GM06990 (cell line): ENCODE data around the gene VANGL1.

Experiments used
- DNase-seq: peaks from one replicate; pipeline ENCODE4 v3.0.0-alpha.2; 2011; ENCODE audit not compliant: insufficient read length; ENCODE audit errors: extremely low read depth
- H3K27me3 ChIP-seq: replicated peaks from 2 replicates; pipeline ENCODE4 v1.6.0; 2011; ENCODE audit warnings: low read length; ENCODE audit not compliant: control insufficient read depth, insufficient read depth
- H3K36me3 ChIP-seq: 2 replicates; pipeline ENCODE4 v1.5.1; 2011; ENCODE audit warnings: low read length; ENCODE audit not compliant: control insufficient read depth, insufficient read depth
- H3K4me3 ChIP-seq: replicated peaks from 2 replicates; pipeline ENCODE4 v1.5.1; 2011; ENCODE audit warnings: low read depth, mild to moderate bottlenecking, control low read depth, low read length
- TF ChIP-seq, protein P1 (sequence below): IDR thresholded peaks from 2 replicates; pipeline ENCODE4 v1.5.1; 2011; ENCODE audit warnings: low read length, control low read depth, mild to moderate bottlenecking, inconsistent platforms; ENCODE audit not compliant: insufficient read depth, poor library complexity, severe bottlenecking

Gene VANGL1

DNA sequence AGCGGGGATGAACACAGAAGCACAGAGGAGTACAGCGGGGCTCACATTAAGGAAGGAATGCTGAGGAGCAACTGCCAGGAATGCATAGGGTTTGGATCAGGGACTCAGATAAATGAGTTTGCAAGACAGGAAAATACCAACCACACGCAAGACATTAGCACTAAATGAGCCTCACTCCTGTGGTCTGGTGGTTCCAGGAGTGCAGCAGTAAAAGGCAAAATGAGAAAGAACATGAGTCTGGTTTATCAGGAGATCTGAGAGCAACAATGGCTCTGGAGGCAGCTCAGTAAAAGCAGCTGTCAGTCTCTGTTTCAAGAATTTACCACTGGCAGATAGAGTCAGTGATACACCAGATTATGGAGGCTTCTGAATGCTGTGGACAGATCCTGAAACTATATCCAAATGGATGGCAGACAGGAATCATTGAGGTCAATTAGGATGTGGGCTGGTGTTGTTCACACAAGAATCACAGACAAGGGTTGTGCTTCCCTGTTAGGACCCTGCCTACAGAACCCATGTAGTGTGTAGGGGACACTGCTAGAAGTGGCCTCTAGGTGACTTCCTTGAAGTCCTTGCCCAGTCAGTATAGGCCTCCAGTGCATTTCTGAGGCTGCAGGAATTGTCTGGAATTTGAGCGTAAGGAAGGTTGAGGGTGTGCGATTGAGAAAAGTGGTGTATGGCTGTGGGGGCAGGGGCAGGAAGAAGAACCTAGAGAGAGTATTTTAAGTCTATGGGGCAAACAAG, 76.4 kb downstream of the VANGL1 start:
- Histone ChIP-seq H3K27me3 (no peaks in the 10 kb centered on the region), H3K4me3 (no peak overlapping the region), H3K36me3 (no peaks in the 10 kb centered on the region)
- TF ChIP-seq, protein P1, sequence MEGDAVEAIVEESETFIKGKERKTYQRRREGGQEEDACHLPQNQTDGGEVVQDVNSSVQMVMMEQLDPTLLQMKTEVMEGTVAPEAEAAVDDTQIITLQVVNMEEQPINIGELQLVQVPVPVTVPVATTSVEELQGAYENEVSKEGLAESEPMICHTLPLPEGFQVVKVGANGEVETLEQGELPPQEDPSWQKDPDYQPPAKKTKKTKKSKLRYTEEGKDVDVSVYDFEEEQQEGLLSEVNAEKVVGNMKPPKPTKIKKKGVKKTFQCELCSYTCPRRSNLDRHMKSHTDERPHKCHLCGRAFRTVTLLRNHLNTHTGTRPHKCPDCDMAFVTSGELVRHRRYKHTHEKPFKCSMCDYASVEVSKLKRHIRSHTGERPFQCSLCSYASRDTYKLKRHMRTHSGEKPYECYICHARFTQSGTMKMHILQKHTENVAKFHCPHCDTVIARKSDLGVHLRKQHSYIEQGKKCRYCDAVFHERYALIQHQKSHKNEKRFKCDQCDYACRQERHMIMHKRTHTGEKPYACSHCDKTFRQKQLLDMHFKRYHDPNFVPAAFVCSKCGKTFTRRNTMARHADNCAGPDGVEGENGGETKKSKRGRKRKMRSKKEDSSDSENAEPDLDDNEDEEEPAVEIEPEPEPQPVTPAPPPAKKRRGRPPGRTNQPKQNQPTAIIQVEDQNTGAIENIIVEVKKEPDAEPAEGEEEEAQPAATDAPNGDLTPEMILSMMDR, result no peak
- no peak for DNase-seq

DNA sequence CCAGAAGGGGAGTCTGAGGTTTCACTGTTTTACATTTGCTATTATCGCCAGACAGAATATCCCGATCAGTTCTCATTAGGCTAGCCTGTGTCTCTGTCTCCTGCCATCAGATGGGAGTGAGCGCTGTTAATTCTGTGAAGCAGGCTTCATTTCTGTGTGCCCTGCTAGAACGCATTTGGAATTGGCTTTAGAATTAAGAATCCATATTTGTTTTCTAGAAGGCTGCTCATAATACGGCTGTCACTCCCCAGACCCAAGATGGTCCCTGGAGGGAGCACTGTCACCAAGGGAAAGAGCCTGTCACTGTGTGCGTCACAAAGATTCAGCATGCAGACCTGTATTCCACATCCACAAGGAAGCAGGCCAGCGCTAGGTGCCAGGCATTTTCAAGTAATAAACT, 77.5 kb downstream of the VANGL1 start:
- no peaks in the 10 kb centered on the region for H3K27me3 ChIP-seq
- no peak overlapping the region for H3K4me3 ChIP-seq
- H3K36me3 ChIP-seq, result no peaks in the 10 kb centered on the region
- no peak for DNase-seq
- TF ChIP-seq, protein P1, result no peak

DNA sequence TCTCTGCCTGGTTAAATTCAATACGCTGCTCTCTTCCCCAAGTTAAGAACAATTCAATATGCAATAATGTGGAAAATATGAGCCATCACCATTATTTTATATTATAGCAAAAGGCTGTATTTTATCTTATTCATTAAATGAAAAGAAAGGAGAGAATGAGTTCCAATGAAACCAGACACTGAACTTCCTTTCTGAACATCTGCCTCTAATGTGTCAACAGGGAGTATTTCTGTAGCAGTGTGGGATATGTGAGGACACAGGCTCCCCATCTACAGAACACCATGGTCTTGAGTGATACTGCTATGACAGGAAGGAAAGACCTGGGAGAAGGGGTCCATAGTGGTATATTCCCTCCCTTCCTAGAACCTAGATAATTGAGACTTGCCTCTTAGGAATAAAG, 80.5 kb downstream of the VANGL1 start:
- TF ChIP-seq, protein P1, result no peak
- Histone ChIP-seq H3K36me3 (no peaks in the 10 kb centered on the region), H3K27me3 (no peaks in the 10 kb centered on the region), H3K4me3 (no peak overlapping the region)
- DNase-seq, result no peak

DNA sequence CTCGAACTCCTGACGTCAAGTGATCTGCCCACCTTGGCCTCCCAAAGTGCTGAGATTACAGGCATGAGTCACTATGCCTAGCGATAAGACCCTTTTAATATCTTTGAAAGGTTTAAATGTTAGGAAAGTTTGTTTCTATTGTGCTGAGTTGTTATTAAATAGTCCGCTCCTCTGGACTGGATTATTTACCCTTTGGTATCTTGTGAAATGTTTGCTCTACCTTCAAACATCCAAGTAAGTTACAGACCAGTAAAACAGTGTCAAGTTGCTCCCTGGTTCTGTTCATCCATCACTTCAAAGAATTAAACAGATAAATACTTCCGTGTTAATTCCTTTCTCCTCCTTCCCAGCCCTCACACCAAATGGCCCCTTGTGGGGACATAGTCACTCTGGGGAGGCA, 82.0 kb downstream of the VANGL1 start:
- H3K4me3 ChIP-seq, result no peak overlapping the region
- no peaks in the 10 kb centered on the region for H3K27me3 ChIP-seq
- TF ChIP-seq, protein P1, result no peak
- DNase-seq, result no peak
- no peaks in the 10 kb centered on the region for H3K36me3 ChIP-seq

DNA sequence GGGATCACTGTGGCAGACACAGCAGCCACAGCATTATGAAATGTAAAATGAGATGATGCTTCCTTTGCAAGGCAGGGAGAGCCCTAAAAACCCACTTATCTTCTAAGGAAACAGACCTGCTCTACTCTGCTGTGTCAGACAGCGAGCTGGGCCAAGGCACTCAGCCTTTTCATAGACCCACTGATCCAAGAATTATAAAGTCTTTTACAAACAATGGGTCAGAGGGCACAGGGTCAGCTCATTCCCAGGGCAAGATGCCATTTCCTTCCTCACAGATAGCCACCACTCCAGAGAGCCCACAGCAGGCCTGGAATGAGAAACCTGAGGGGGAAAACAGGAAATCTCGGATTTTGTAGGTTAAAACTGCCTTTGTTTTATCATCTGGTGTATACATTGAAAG, 83.8 kb downstream of the VANGL1 start:
- Histone ChIP-seq H3K4me3 (no peak overlapping the region), H3K36me3 (no peaks in the 10 kb centered on the region), H3K27me3 (no peaks in the 10 kb centered on the region)
- TF ChIP-seq, protein P1, result no peak
- no peak for DNase-seq

DNA sequence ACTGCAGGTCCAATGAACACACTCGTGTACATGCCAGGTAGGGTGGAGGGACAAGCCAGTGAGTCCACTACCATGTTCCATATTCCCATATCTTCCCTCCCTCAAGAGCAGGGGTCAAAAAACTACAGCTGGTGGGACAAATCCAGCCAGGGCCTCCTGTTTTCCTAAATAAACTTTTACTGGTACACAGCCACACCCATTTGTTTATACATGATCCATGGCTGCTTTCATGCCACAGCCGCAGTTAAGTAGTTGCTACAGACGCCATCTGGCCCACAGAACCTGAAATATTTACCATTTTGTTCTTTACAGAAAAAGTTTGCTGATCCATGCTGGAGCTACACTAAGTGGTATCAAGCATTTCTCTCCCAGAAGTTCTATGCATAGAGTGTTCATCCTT, 84.4 kb downstream of the VANGL1 start:
- no peaks in the 10 kb centered on the region for H3K27me3 ChIP-seq
- TF ChIP-seq, protein P1, result no peak
- no peak for DNase-seq
- H3K4me3 ChIP-seq, result no peak overlapping the region
- H3K36me3 ChIP-seq, result no peaks in the 10 kb centered on the region
